ENCODE results near the gene UBR1. TPM values are rescaled to one million over a fixed set of nuclear protein-coding genes. Genes with fewer than 3 reads are reported as not detected.
"Not testable (repeated sequence)": the region's sequence is repeated elsewhere in the genome, so short reads cannot be mapped to it uniquely, and the experiment has no call there.

UBR1 gene
- total and polyA plus RNA-seq, 2 experiments from 2014 or later = 16.2 to 26.0 TPM

GRCh38 chr15:42971830-42972229 is 134.0 kb downstream of the UBR1 start:
- Histone ChIP-seq H2AFZ (no peak overlapping the region), H3K4me3 (no peak overlapping the region), H3K9ac (no peak overlapping the region), H4K20me1 (ENCODE audit: insufficient read depth) (no peaks in the 10 kb centered on the region), H3K79me2 (ENCODE audit: insufficient read depth) (no peaks in the 10 kb centered on the region), H3K36me3 (ENCODE audit: low read depth) (peaks cover 45% of the 10 kb centered on the region), H3K9me3 (ENCODE audit: low read depth) (no peaks in the 10 kb centered on the region), H3K27ac (no peak overlapping the region), H3K4me2 (ENCODE audit: unreplicated experiment) (no peak overlapping the region), H3K9me2 (ENCODE audit: insufficient read depth) (no peaks in the 10 kb centered on the region), H3K27me3 (replicated peaks; ENCODE audit: insufficient read depth) (no peaks in the 10 kb centered on the region), H3K4me1 (ENCODE audit: insufficient read depth) (no peaks in the 10 kb centered on the region), H3F3A (ENCODE audit: insufficient read depth) (no peaks in the 10 kb centered on the region)
- DNase-seq = no peak
- TF ChIP-seq EZH2 (IDR thresholded peaks at IDR 0.05; ENCODE audit: insufficient read depth, poor library complexity, severe bottlenecking) = no peak
- TF ChIP-seq EZH2phosphoT487 (IDR thresholded peaks at IDR 0.05; ENCODE audit: insufficient read depth, low read depth) = no peak
- WGBS, 2 experiments (ENCODE audit: low coverage in 1 of 2, low lambda C conversion rate in 2 of 2, missing lambda C conversion rate in 2 of 2) = 97 to 100% methylated on average over 1 of the region's 1 CpG
- in situ Hi-C loops (cut with MboI) = no loop called here

- peaks cover 28% of the 10 kb centered on the region for H3K36me3 ChIP-seq (ENCODE audit: low read depth)
- no peaks in the 10 kb centered on the region for H3K27me3 ChIP-seq (replicated peaks; ENCODE audit: insufficient read depth)
- no peak for TF ChIP-seq EZH2 (IDR thresholded peaks at IDR 0.05; ENCODE audit: insufficient read depth, poor library complexity, severe bottlenecking)
- no peak for TF ChIP-seq EZH2phosphoT487 (IDR thresholded peaks at IDR 0.05; ENCODE audit: insufficient read depth, low read depth)
- H3K4me3 ChIP-seq = no peak overlapping the region
- H3K4me2 ChIP-seq (ENCODE audit: unreplicated experiment) = no peak overlapping the region
- no peaks in the 10 kb centered on the region for H4K20me1 ChIP-seq (ENCODE audit: insufficient read depth)
- DNase-seq = no peak
- H3K4me1 ChIP-seq (ENCODE audit: insufficient read depth) = no peaks in the 10 kb centered on the region
- in situ Hi-C loops (cut with MboI) = no loop called here
- no peaks in the 10 kb centered on the region for H3K79me2 ChIP-seq (ENCODE audit: insufficient read depth)
- H2AFZ ChIP-seq = no peak overlapping the region
- 94 to 96% methylated on average over 5 of the region's 5 CpGs for WGBS, 2 experiments (ENCODE audit: low coverage in 1 of 2, low lambda C conversion rate in 2 of 2, missing lambda C conversion rate in 2 of 2)
- no peaks in the 10 kb centered on the region for H3K9me3 ChIP-seq (ENCODE audit: low read depth)
- H3F3A ChIP-seq (ENCODE audit: insufficient read depth) = no peaks in the 10 kb centered on the region
- H3K27ac ChIP-seq = no peak overlapping the region
- no peaks in the 10 kb centered on the region for H3K9me2 ChIP-seq (ENCODE audit: insufficient read depth)
- H3K9ac ChIP-seq = no peak overlapping the region
These were observed 141.4 kb downstream of the UBR1 start for GRCh38 chr15:42964476-42964875.

GRCh38 chr15:42955518-42955917 is 150.3 kb downstream of the UBR1 start:
- no peaks in the 10 kb centered on the region for H3K79me2 ChIP-seq (ENCODE audit: insufficient read depth)
- in situ Hi-C loops (cut with MboI) = no loop called here
- no peak overlapping the region for H3K4me3 ChIP-seq
- peak overlapping the region; percentile 75 for H3K27ac ChIP-seq
- TF ChIP-seq EZH2 (IDR thresholded peaks at IDR 0.05; ENCODE audit: insufficient read depth, poor library complexity, severe bottlenecking) = no peak
- TF ChIP-seq EZH2phosphoT487 (IDR thresholded peaks at IDR 0.05; ENCODE audit: insufficient read depth, low read depth) = no peak
- peaks cover 63% of the 10 kb centered on the region for H3K36me3 ChIP-seq (ENCODE audit: low read depth)
- DNase-seq = peak; percentile 80
- H3F3A ChIP-seq (ENCODE audit: insufficient read depth) = peaks cover 39% of the 10 kb centered on the region
- H3K9ac ChIP-seq = peak overlapping the region; percentile 50
- peaks cover 12% of the 10 kb centered on the region for H3K4me1 ChIP-seq (ENCODE audit: insufficient read depth)
- no peak overlapping the region for H2AFZ ChIP-seq
- peak overlapping the region; percentile 1 for H3K4me2 ChIP-seq (ENCODE audit: unreplicated experiment)
- no peaks in the 10 kb centered on the region for H3K27me3 ChIP-seq (replicated peaks; ENCODE audit: insufficient read depth)
- H3K9me3 ChIP-seq (ENCODE audit: low read depth) = no peaks in the 10 kb centered on the region
- H3K9me2 ChIP-seq (ENCODE audit: insufficient read depth) = no peaks in the 10 kb centered on the region
- H4K20me1 ChIP-seq (ENCODE audit: insufficient read depth) = no peaks in the 10 kb centered on the region

- no peaks in the 10 kb centered on the region for H3K79me2 ChIP-seq (ENCODE audit: insufficient read depth)
- H3K4me2 ChIP-seq (ENCODE audit: unreplicated experiment) = no peak overlapping the region
- no peaks in the 10 kb centered on the region for H3K27me3 ChIP-seq (replicated peaks; ENCODE audit: insufficient read depth)
- peaks cover 59% of the 10 kb centered on the region for H3K36me3 ChIP-seq (ENCODE audit: low read depth)
- no peaks in the 10 kb centered on the region for H4K20me1 ChIP-seq (ENCODE audit: insufficient read depth)
- H2AFZ ChIP-seq = no peak overlapping the region
- WGBS, 2 experiments (ENCODE audit: low coverage in 1 of 2, low lambda C conversion rate in 2 of 2, missing lambda C conversion rate in 2 of 2) = 98 to 99% methylated on average over 4 of the region's 4 CpGs
- no peak overlapping the region for H3K9ac ChIP-seq
- peaks cover 12% of the 10 kb centered on the region for H3K4me1 ChIP-seq (ENCODE audit: insufficient read depth)
- H3K4me3 ChIP-seq = no peak overlapping the region
- no peaks in the 10 kb centered on the region for H3K9me2 ChIP-seq (ENCODE audit: insufficient read depth)
- no peak overlapping the region; the same call in 1 of the 2 replicates for H3K27ac ChIP-seq
- DNase-seq = no peak
- H3K9me3 ChIP-seq (ENCODE audit: low read depth) = no peaks in the 10 kb centered on the region
- no peak for TF ChIP-seq EZH2phosphoT487 (IDR thresholded peaks at IDR 0.05; ENCODE audit: insufficient read depth, low read depth)
- TF ChIP-seq EZH2 (IDR thresholded peaks at IDR 0.05; ENCODE audit: insufficient read depth, poor library complexity, severe bottlenecking) = no peak
- in situ Hi-C loops (cut with MboI) = no loop called here
- H3F3A ChIP-seq (ENCODE audit: insufficient read depth) = peaks cover 39% of the 10 kb centered on the region
These were observed 151.5 kb downstream of the UBR1 start for GRCh38 chr15:42954291-42954690.

- H3K9me2 ChIP-seq (ENCODE audit: insufficient read depth); DNase-seq; H3K27me3 ChIP-seq (replicated peaks; ENCODE audit: insufficient read depth); H3K4me3 ChIP-seq; H3K9me3 ChIP-seq (ENCODE audit: low read depth); H3K9ac ChIP-seq; H3K79me2 ChIP-seq (ENCODE audit: insufficient read depth); H2AFZ ChIP-seq; H4K20me1 ChIP-seq (ENCODE audit: insufficient read depth); in situ Hi-C loops (cut with MboI); H3K4me1 ChIP-seq (ENCODE audit: insufficient read depth); H3K27ac ChIP-seq; H3K4me2 ChIP-seq (ENCODE audit: unreplicated experiment); H3F3A ChIP-seq (ENCODE audit: insufficient read depth): not testable (repeated sequence)
- H3K36me3 ChIP-seq (ENCODE audit: low read depth) = peaks cover 41% of the 10 kb centered on the region
- 90 to 97% methylated on average over 3 of the region's 3 CpGs for WGBS, 2 experiments (ENCODE audit: low coverage in 1 of 2, low lambda C conversion rate in 2 of 2, missing lambda C conversion rate in 2 of 2)
These were observed 156.9 kb downstream of the UBR1 start for GRCh38 chr15:42948898-42949297.
